Measurements from ENCODE around the gene ID3.

- no peak for TF ChIP-seq CTCF (IDR thresholded peaks at IDR 0.05)
- no peak for TF ChIP-seq ZFX (IDR thresholded peaks at IDR 0.05; ENCODE audit: borderline replicate concordance)
These were observed 10.8 kb upstream of the ID3 start for GRCh38 chr1:23570001-23570691.
